ENCODE results near the gene RBCK1. TPM values are rescaled to one million over a fixed set of nuclear protein-coding genes. Genes with fewer than 3 reads are reported as not detected.

RBCK1 gene
- total and polyA plus RNA-seq, 9 of the 15 experiments (the other 6 are each of a cell fraction or from before 2014, with no cell fraction given): 5.9 to 59.3 (median 26.5) TPM

- no peak for TF ChIP-seq TSHZ1 (CRISPR knock-in tag; IDR thresholded peaks at IDR 0.05)
- peak in 1 of 2 experiments; percentile 31; a peak in 1 of 4 replicates for TF ChIP-seq HDAC1 (IDR thresholded peaks at IDR 0.05)
- TF ChIP-seq LARP7 (IDR thresholded peaks at IDR 0.05): peak; percentile 32; the same call in 1 of the 2 replicates
- TF ChIP-seq ZBTB7A (IDR thresholded peaks at IDR 0.05; ENCODE audit: borderline replicate concordance, control insufficient read depth, low read depth, low read length): no peak
- no peak for TF ChIP-seq SAFB2 (IDR thresholded peaks at IDR 0.05; ENCODE audit: borderline replicate concordance, low read depth, low read length, severe bottlenecking)
- TF ChIP-seq NCOA1 (IDR thresholded peaks at IDR 0.05; ENCODE audit: low read depth): no peak; the same call in 1 of the 2 replicates
- TF ChIP-seq, protein P1, sequence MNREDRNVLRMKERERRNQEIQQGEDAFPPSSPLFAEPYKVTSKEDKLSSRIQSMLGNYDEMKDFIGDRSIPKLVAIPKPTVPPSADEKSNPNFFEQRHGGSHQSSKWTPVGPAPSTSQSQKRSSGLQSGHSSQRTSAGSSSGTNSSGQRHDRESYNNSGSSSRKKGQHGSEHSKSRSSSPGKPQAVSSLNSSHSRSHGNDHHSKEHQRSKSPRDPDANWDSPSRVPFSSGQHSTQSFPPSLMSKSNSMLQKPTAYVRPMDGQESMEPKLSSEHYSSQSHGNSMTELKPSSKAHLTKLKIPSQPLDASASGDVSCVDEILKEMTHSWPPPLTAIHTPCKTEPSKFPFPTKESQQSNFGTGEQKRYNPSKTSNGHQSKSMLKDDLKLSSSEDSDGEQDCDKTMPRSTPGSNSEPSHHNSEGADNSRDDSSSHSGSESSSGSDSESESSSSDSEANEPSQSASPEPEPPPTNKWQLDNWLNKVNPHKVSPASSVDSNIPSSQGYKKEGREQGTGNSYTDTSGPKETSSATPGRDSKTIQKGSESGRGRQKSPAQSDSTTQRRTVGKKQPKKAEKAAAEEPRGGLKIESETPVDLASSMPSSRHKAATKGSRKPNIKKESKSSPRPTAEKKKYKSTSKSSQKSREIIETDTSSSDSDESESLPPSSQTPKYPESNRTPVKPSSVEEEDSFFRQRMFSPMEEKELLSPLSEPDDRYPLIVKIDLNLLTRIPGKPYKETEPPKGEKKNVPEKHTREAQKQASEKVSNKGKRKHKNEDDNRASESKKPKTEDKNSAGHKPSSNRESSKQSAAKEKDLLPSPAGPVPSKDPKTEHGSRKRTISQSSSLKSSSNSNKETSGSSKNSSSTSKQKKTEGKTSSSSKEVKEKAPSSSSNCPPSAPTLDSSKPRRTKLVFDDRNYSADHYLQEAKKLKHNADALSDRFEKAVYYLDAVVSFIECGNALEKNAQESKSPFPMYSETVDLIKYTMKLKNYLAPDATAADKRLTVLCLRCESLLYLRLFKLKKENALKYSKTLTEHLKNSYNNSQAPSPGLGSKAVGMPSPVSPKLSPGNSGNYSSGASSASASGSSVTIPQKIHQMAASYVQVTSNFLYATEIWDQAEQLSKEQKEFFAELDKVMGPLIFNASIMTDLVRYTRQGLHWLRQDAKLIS (CRISPR knock-in tag; IDR thresholded peaks at IDR 0.05): no peak; the same call in 1 of the 2 replicates
- TF ChIP-seq, protein P2, sequence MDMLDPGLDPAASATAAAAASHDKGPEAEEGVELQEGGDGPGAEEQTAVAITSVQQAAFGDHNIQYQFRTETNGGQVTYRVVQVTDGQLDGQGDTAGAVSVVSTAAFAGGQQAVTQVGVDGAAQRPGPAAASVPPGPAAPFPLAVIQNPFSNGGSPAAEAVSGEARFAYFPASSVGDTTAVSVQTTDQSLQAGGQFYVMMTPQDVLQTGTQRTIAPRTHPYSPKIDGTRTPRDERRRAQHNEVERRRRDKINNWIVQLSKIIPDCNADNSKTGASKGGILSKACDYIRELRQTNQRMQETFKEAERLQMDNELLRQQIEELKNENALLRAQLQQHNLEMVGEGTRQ (CRISPR knock-in tag; IDR thresholded peaks at IDR 0.05): no peak
- no peak for TF ChIP-seq DDX20 (tag; IDR thresholded peaks at IDR 0.05; ENCODE audit: low read depth)
- TF ChIP-seq ZNF696 (CRISPR knock-in tag; conservative IDR thresholded peaks at IDR 0.05): no peak
- TF ChIP-seq SIN3A (IDR thresholded peaks at IDR 0.05; ENCODE audit: borderline replicate concordance in 2 of 2, control insufficient read depth in 1 of 2, low read depth in 2 of 2, low read length in 2 of 2): no peak
- no peak for TF ChIP-seq ZNF165 (CRISPR knock-in tag; IDR thresholded peaks at IDR 0.05; ENCODE audit: borderline replicate concordance)
- no peak for TF ChIP-seq E2F3 (CRISPR knock-in tag; IDR thresholded peaks at IDR 0.05)
- no peak for TF ChIP-seq FUS (optimal IDR thresholded peaks at IDR 0.05; ENCODE audit: low read depth, low read length)
- TF ChIP-seq RHOXF2B (CRISPR knock-in tag; conservative IDR thresholded peaks at IDR 0.05): peak; percentile 67; the same call in 1 of the 2 replicates
- TF ChIP-seq ZNF24 (IDR thresholded peaks at IDR 0.05): peak; percentile 45; the same call in 1 of the 2 replicates
Observed at GRCh38 chr20:407133-407952, 756 bp upstream of the RBCK1 start (continued).
